Esophagus squamous epithelium (tissue), 5 donors: Measurements from ENCODE around the gene CTNNA2. TPM values are rescaled to one million over a fixed set of nuclear protein-coding genes. Genes with fewer than 3 reads are reported as not detected.

ENCODE experiments used
- DNase-seq: peaks from one replicate; lab custom pipeline; 2025; lab: John Stamatoyannopoulos, UW
- H3K27ac ChIP-seq, 4 donors: fragments of 200-600 bp; sonication (generic); one replicate each; pipeline ENCODE4 v1.5.1; 2016 to 2019; ENCODE audit warnings: mild to moderate bottlenecking in 1 of 4
- H3K27me3 ChIP-seq, 4 donors: fragments of 200-600 bp; sonication (generic); 1 replicate in 3 of 4; 2 replicates in 1 of 4; pipeline versions ENCODE4 v1.5.1 to v1.6.0; 2017 to 2021; ENCODE audit warnings: antibody characterized with exemption in 1 of 4
- H3K36me3 ChIP-seq, 3 donors: fragments of 200-600 bp; sonication (generic); one replicate each; pipeline ENCODE4 v1.5.1; 2016 to 2019
- H3K4me1 ChIP-seq, 3 donors: fragments of 200-600 bp; sonication (generic); one replicate each; pipeline ENCODE4 v1.5.1; 2017 to 2019
- H3K4me3 ChIP-seq, 4 donors: fragments of 200-600 bp; sonication (generic); 1 replicate in 3 of 4; 2 replicates in 1 of 4; pipeline ENCODE4 v1.5.1; 2016 to 2019; ENCODE audit warnings: mild to moderate bottlenecking in 2 of 4, moderate library complexity in 1 of 4
- H3K9me3 ChIP-seq, 3 donors: fragments of 200-600 bp; sonication (generic); one replicate each; pipeline ENCODE4 v1.5.1; 2016 to 2019
- CTCF ChIP-seq, 6 experiments: fragments of 450-650 bp in 4 of 6; fragments of 200-600 bp in 2 of 6; sonication (generic) in 2 of 6; IDR thresholded peaks; one replicate each; pipeline ENCODE4 v1.5.1; 2016 to 2019; ENCODE audit warnings: antibody characterized with exemption in 6 of 6, mild to moderate bottlenecking in 4 of 6, moderate library complexity in 4 of 6
- POLR2A ChIP-seq, 4 donors: fragments of 450-650 bp; IDR thresholded peaks; one replicate each; pipeline ENCODE4 v1.6.1; 2017; ENCODE audit warnings: antibody characterized with exemption in 4 of 4, mild to moderate bottlenecking in 4 of 4, moderate library complexity in 3 of 4
- WGBS, 2 donors: methylation state at CpG; one replicate each; pipeline ENCODE4 v1.1.5; 2018; 5-methylcytosine and 5-hydroxymethylcytosine counted together
- intact Hi-C: fragments of 100-400 bp; cut with DNase I; formaldehyde crosslinking; loops from one replicate; pipeline ENCODE4 v1.15.0; 2022
- total RNA-seq, 4 donors: library from RNA; depleted of rRNA; stranded (reverse); fragments of >200 nt; gene quantifications; one replicate each; pipeline ENCODE4 v1.1.0, GENCODE V29; 2016
- donor health status: DM: yes; HTN: yes; CAD: no.

The CTNNA2 gene
- total RNA-seq, 4 donors from 2014 or later, result not detected

DNA sequence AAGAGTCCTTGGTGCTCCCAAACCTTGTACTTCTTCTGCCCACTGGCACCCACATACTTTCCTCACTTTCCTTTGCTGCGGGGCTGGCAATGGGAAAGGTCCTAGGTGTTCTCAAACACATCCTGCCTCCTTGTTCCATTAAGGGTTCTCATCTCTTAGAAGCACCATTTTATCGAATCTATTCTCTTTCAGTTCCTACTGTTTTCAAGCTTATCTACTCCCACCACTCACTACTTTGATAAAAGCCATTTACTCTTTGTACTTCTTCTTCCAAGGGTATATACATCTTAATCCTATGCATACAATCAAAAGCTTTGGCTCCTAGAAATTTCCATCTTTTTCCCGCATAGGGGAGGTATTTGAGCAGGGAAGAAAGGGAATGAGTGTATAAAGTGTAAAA is 868.8 kb downstream of the CTNNA2 start:
- H3K4me3 ChIP-seq, result no peak overlapping the region
- intact Hi-C loops, result no loop called here
- no peaks in the 10 kb centered on the region for H3K27me3 ChIP-seq
- TF ChIP-seq CTCF (IDR thresholded peaks at IDR 0.05) (no peak), POLR2A (IDR thresholded peaks at IDR 0.05) (no peak)
- no peaks in the 10 kb centered on the region for H3K4me1 ChIP-seq
- no peaks in the 10 kb centered on the region for H3K9me3 ChIP-seq
- H3K36me3 ChIP-seq, result no peaks in the 10 kb centered on the region
- WGBS, 2 donors, result 64 to 77% methylated on average over 3 of the region's 3 CpGs
- no peak for DNase-seq
- no peak overlapping the region for H3K27ac ChIP-seq

- DNase-seq, result no peak
- TF ChIP-seq CTCF (IDR thresholded peaks at IDR 0.05), result no peak
- TF ChIP-seq POLR2A (IDR thresholded peaks at IDR 0.05), result no peak
- no peak overlapping the region for H3K27ac ChIP-seq
- no peaks in the 10 kb centered on the region for H3K9me3 ChIP-seq
- H3K4me1 ChIP-seq, result no peaks in the 10 kb centered on the region
- WGBS, 2 donors, result 67 to 80% methylated on average over 2 of the region's 2 CpGs
- no peaks in the 10 kb centered on the region for H3K27me3 ChIP-seq
- no peaks in the 10 kb centered on the region for H3K36me3 ChIP-seq
- intact Hi-C loops, result no loop called here
- no peak overlapping the region for H3K4me3 ChIP-seq
These were observed 879.6 kb downstream of the CTNNA2 start for GRCh38 chr2:80392441-80392840.

DNA sequence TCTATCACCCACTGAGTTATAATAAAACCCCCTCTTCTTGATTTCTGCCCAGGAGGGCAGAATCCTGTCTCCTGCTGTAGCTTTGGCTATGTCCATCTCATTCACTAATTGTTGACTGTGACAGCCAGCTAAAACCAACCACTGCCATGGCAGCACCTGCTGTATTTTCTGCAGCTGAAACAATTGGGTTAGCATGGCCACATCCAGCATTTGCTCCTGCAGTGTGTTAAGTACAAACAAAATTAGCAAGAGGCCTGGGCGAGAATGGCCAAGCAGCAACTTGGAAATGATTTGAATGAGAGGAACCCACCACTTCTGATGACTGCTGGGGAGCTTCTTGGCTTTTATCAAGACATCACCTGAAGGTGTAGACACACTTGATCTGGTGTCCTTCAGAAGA is 881.1 kb downstream of the CTNNA2 start:
- no peaks in the 10 kb centered on the region for H3K9me3 ChIP-seq
- H3K27ac ChIP-seq, result no peak overlapping the region
- no peak for DNase-seq
- 45 to 70% methylated on average over 1 of the region's 1 CpG for WGBS, 2 donors
- TF ChIP-seq POLR2A (IDR thresholded peaks at IDR 0.05), result no peak
- TF ChIP-seq CTCF (IDR thresholded peaks at IDR 0.05), result no peak
- no peak overlapping the region for H3K4me3 ChIP-seq
- no peaks in the 10 kb centered on the region for H3K36me3 ChIP-seq
- intact Hi-C loops, result no loop called here
- H3K27me3 ChIP-seq, result no peaks in the 10 kb centered on the region
- H3K4me1 ChIP-seq, result no peaks in the 10 kb centered on the region

- TF ChIP-seq POLR2A (IDR thresholded peaks at IDR 0.05), result no peak
- TF ChIP-seq CTCF (IDR thresholded peaks at IDR 0.05), result no peak
- no peaks in the 10 kb centered on the region for H3K27me3 ChIP-seq
- H3K4me3 ChIP-seq, result no peak overlapping the region
- H3K36me3 ChIP-seq, result no peaks in the 10 kb centered on the region
- no peaks in the 10 kb centered on the region for H3K9me3 ChIP-seq
- intact Hi-C loops, result no loop called here
- WGBS, 2 donors, result 73 to 78% methylated on average over 1 of the region's 1 CpG
- H3K4me1 ChIP-seq, result no peaks in the 10 kb centered on the region
- no peak overlapping the region for H3K27ac ChIP-seq
- DNase-seq, result no peak
These were observed 882.4 kb downstream of the CTNNA2 start for GRCh38 chr2:80395251-80395650.

DNA sequence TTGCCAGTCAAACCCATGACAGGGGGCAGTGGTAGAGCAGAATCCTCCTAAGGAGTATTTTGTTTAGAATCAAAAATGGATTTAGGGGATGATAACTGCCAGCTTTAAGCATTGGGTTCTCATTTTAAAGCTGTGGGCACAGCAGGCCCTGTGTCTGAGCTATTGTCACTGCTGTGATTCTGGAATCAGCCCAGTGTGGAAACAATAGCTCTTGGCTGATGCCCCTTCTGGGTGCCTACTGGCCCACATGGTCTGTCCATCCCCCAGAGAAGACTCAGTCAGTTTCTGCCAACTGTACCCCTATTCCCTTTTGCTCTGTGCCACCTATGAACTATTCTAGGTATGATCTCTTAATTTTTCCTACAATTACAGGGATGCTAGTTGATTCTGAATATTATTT is 883.4 kb downstream of the CTNNA2 start:
- Histone ChIP-seq H3K4me1 (no peaks in the 10 kb centered on the region), H3K36me3 (no peaks in the 10 kb centered on the region), H3K9me3 (no peaks in the 10 kb centered on the region), H3K27ac (no peak overlapping the region), H3K4me3 (no peak overlapping the region), H3K27me3 (no peaks in the 10 kb centered on the region)
- intact Hi-C loops, result no loop called here
- no peak for DNase-seq
- no peak for TF ChIP-seq POLR2A (IDR thresholded peaks at IDR 0.05)
- no peak for TF ChIP-seq CTCF (IDR thresholded peaks at IDR 0.05)
